ENCODE measurements around the gene RFPL3. TPM values are rescaled to one million over a fixed set of nuclear protein-coding genes. Genes with fewer than 3 reads are reported as not detected.
"Not testable (repeated sequence)": the region's sequence is repeated elsewhere in the genome, so short reads cannot be mapped to it uniquely, and the experiment has no call there.

RFPL3 gene
- under 1 TPM in 1 of 4 donors, not detected in 3; 0.21 TPM for polyA plus RNA-seq (ENCODE audit: insufficient read length in 4 of 4)

DNA sequence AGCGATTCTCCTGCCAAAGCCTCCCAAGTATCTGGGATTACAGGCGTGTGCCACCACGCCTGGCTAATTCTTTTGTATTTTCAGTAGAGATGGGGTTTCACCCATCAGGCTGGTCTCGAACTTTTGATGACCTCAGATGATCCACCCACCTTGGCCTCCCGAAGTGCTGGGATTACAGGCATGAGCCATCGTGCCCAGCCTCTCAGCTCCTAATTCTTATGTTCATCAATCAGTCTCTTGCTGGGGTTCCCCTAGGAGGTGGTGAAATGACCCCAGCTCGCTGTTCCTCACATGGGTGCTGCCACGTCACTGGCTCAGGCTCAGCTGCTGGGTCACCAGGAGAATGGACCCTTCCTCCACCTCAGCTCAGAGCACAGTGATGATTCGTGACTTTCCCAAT, at the start of gene RFPL3:
Gene RFPL3 (plus strand): TSS at position 301 of the 400 bp plus-strand sequence. CDS start 205 bp downstream, outside the sequence.
- DNase-seq (ENCODE audit: low read depth in 4 of 4, low spot score in 3 of 4) = not testable (repeated sequence)

DNA sequence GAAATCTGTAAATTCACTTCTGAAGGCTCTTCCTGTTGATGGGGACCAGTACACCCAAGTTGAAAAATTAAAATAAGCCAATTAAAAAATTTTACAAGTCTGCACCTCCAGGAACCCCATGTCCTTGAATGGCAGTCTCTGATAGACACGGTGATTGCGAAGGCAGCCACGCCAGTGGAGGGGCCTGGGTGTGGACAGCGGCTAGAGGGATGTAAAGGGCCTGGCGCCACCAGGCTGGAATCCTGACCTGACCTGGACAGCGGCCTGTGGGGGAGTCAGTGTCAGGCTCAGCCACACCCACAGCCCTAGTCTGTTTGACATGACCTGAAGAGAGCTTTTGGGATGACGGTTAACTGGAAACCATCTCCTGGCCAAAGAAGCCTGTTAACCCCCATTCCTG, 49.5 kb upstream of the RFPL3 start:
- DNase-seq (ENCODE audit: low read depth in 4 of 4, low spot score in 3 of 4) = no peak

DNA sequence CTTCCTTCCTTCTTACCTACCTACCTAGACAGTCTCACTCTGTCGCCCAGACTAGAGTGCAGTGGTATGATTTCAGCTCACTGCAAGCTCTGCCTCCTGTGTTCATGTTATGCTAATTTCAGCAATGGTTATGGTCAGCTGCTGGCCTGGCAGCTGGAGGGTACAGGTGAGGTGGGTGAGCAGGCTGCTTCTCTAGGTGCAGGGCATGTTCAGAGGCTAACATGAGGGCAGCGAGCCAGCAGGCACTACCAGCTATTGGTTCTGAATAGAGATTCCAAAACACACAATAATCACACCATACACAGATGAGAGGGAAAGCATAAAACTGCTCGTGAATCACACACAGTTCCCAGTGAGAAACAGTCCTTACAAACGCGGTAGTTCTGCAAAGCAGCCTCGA, 48.7 kb upstream of the RFPL3 start:
- no peak for DNase-seq (ENCODE audit: low read depth in 4 of 4, low spot score in 3 of 4)

DNA sequence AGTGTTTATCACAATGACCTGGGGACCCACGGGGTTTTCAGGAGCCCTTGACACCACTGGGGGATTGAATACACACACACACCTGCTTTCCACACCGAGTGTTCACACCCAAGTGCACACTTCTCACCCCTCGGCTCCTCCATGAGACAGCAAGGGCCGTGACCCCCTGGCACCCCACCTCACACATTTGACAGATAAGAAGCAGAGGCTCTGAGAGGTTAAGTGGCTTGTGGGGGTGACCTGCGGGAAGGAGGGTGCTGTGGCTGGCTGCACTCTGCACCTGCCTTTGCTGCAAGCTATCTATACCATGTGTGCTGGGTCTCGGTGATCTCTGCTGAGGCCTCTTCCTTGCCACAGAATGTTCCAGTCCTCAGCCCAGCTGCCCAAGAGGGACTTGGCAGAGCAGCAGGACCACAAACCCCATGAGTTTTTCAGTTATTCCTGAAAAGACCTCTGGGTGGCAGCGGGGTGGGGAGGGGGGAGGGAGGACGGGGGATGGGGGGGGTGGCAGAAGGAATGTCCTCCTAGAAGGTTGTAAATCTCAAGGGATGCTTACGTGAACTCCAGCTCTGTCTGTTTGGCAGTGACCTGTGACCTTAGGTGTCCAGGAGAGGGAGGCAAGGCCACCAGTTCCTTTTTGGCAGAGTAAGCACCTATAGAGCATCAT, 47.9 kb upstream of the RFPL3 start:
- no peak for DNase-seq (ENCODE audit: low read depth in 4 of 4, low spot score in 3 of 4)

DNA sequence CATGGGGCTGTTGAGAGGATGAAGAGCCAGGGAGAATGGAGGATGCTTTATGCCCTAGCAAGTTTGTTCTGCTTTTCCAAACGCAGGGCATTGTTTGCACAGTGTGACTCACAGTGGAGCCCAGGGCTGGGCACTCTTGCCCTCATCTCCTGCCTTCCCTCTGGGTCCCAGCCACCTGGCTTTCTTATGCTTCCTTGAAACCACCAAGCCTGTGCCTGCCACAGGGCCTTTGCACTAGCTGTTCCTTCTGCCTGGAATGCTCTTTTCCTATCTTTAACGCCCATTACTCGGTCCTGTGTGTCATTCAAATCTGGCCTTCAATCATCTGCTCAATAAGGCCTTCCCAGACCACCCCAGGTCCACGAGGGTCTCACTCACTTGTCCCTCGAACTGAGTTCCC, 46.9 kb upstream of the RFPL3 start:
- no peak for DNase-seq (ENCODE audit: low read depth in 4 of 4, low spot score in 3 of 4)

DNA sequence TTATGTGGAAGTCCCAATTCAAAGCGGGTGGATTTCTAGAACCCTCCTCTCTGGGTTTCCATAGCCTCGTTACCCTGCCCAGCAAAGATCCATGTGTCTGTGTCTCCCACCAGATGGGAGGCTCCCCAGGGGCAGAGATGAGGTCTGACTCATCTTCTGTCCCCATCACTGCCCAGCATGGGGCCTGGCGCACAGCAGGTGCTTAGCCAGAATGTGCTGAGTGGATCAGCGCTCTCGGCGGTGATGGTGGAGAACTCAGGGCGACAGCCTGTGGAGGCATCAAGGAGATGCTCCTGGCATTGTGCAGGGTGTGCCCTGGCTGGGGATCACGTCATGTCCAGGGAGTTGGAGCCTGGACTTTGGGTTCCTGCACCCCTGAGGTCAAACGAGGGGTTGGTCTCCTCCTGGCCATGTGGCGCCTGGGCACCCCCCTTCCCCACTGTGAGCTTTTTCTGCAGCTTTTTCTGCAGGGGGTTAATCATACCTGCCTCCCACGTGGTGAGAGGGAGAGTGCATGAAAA, 46.1 kb upstream of the RFPL3 start:
- no peak for DNase-seq (ENCODE audit: low read depth in 4 of 4, low spot score in 3 of 4)

DNA sequence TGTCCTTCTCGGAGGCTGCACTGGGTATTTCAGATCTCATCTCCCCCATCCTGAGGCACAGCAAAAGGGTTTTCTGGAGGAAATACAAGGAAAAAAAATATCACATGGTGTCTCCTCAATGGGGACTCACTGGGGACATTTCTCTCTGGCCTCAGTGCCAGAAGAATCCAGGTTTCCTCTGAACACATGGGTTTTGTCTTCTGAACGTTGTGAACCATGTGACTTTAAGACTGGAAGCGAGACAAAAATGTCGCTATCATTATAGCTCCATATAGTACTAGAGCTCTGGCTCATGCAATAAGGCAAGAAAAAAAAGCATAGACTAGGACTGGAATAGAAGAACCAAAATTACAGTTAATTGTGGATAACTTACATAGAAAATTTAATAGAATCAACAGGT, 44.9 kb upstream of the RFPL3 start:
- no peak for DNase-seq (ENCODE audit: low read depth in 4 of 4, low spot score in 3 of 4)

DNA sequence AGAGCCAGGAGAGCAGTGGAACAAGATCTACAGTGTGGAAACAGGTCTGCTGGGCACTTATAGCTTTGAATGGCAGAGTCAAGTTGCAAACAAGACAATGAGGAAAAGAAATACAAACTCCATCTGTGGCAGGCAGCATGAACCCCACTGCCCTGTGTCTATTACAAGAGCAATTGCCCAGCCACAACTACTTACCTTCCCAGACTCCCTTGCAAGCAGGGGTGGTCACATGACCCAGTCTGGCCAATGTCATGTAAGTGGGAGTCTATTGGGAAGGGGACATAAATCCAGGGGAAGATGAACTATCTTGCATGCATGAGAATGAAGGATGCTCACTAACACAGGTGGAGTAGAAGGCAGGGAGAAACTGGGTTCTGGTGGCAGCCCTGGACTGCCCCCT, 44.1 kb upstream of the RFPL3 start:
- no peak for DNase-seq (ENCODE audit: low read depth in 4 of 4, low spot score in 3 of 4)

DNA sequence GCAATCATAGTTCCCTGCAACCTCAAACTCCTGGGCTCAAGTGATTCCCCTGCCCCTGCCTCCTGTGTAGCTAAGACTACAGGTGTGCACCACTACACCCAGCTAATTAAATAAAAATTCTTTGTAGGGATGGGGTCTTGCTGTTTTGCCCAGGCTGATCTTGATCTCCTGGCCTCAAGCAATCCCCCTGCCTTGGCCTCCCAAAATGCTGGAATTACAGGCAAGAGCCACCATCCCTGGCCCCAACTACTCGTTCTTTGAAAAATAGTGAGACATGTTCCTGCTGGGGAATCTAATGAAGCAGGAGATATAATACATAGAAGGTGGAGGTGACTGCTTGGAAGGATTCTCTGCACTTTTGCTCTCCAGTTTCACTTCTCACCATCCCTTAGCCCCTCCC, 40.1 kb upstream of the RFPL3 start:
- no peak for DNase-seq (ENCODE audit: low read depth in 4 of 4, low spot score in 3 of 4)

DNA sequence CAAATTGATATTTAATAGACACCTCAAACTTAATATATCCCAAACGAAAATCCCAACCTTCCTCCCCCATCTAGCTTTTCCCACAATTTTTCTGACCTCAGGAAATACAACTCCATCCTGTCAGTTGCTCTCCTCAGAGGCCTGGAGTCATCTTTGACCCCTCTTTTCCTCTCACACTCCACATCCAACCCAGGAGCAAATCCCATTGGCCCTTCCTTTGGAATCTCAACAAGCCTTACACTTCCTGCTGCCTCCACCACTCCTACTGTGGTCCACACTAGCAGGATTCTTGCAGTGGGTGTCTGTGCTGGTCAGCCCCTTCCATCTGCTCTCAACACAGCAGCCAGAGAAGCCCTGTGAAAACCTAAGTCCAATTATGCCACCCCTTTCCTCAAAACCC, 39.3 kb upstream of the RFPL3 start:
- DNase-seq (ENCODE audit: low read depth in 4 of 4, low spot score in 3 of 4) = no peak

DNA sequence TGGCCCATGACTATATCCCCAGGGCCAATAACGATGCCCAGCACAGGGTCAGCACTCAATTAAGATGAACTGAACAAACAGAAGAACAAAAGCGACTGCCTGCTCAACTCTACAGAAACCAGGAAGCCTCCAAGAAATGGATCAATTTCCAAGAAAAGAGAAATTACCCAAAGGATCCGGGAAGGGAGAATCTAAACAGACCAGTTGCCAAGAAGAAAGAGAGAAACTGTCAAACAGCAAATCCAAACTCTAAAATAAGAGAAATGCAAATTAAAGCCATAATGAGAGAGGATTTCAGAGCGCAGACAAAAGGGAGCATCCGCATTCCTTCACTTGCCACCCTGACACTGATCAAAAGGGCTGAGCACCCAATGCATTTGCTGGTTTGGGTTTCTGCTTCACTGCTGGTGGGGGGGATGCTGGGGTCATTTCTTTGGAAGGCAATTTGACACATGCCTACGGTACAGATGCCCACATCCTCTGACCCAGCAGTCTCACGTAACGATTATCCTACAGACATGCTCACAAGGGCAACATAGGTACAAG, 37.7 kb upstream of the RFPL3 start:
- no peak for DNase-seq (ENCODE audit: low read depth in 4 of 4, low spot score in 3 of 4)

DNA sequence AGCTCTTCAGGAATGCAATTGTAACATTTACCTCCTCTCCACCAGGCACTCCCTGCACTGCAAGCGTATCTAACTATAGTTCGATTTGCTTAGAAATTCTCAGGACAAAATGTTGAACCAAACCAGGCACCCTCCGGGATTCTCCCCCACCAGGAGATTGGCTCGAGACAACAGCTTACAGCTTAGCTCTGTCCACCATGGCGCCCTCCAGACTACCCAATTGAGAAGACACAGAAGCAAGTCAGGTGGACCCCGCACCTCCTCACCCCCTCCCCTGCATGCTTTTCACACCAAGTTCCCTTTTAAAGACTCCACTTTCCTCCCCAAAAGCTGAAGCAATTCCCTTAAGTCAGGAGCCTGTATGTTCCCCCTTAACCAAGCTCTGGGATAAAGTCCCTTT, 34.7 kb upstream of the RFPL3 start:
- DNase-seq (ENCODE audit: low read depth in 4 of 4, low spot score in 3 of 4) = no peak

DNA sequence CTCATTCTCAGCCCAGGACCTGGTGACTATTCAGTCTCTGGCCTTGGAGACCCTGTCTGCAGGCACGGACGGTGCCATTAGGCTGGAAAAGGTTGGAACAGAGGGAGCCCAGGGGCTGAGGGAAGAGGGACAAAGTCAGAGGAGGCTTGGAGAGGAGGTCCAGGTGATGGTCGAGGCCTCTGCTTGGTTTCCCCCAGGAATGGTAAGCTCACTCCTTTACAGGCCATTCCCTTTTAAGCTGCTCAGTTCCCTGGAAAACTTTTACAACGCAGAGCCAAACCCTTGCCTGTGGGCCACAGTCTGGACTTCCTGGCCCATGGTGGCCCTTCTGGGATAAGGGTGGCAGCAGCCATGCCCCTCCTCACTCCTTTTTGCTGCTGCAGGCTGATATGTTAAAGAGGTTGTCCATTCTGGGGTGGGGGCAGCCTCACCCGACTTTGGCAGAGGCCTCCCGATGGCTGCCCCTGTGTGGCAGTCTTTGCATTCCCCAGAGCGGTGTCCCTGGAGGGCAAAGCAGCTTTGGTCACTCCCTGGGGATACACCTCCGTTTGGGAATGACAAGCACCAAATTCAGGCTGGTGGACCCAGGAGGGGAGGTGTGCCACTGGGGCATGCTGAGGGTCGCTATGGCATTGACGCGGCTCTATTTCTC, 34.0 kb upstream of the RFPL3 start:
- DNase-seq (ENCODE audit: low read depth in 4 of 4, low spot score in 3 of 4) = no peak

DNA sequence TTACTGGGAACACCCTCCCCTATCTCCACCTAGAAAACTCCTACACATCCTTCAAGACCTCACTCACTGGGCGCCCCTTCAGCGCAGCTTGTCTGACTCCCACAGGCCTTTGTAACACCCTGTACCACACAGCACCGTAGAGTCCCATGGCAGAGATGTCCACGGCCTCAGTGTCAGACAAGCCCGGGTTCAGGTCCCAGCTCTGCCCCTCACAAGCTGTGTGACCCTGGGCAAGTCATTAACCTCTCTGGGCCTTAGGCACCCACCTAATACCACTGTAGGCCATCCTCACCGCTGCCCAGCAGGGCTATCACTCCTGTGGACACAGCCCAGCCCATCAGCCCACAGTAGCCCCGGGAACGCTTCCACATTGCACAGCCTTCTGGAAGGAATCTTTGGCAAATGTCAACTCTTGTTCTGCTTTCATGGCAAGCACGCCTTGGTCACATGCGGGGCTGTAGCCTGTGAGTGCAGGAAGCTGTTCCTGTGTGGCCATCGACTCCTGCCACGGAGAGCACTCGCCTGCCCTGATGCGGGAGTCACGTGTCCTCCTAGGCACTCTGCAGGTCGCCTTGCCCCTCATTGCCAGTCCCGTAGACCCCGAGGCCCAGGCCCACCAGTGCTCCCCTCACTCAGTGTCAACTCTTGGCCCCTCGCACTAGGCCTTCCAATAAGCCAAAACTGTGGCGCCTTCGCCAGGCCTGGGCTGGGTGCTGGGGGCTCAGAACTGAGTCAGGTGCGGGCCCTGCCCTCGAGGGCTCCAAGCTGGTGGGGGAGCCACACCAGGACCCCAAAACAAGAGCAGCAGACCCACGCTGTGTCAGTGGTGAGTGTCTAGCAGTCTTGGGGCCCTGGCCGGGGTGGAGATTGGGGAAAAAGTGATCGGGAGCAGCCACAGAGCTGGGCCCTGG, 32.9 kb upstream of the RFPL3 start:
- no peak for DNase-seq (ENCODE audit: low read depth in 4 of 4, low spot score in 3 of 4)

DNA sequence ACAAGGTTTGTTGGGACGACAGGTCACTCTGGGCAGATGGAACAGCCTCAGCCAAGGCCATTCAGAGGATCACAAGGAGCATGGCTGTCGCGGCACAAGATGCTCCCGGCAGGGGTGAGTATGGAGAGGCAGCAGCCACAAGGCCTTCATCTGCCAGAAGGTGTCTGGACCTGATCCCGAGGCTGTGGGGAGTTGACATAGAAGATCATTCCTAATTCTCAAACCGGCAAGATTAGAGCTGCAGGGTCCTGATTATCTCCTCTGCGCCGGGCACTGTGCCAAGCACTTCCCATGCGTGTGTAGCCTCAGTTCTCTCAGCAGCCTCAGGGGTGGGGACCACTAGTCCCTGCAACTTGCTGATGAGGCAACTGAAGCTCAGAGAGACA, 32.3 kb upstream of the RFPL3 start:
- DNase-seq (ENCODE audit: low read depth in 4 of 4, low spot score in 3 of 4) = no peak

DNA sequence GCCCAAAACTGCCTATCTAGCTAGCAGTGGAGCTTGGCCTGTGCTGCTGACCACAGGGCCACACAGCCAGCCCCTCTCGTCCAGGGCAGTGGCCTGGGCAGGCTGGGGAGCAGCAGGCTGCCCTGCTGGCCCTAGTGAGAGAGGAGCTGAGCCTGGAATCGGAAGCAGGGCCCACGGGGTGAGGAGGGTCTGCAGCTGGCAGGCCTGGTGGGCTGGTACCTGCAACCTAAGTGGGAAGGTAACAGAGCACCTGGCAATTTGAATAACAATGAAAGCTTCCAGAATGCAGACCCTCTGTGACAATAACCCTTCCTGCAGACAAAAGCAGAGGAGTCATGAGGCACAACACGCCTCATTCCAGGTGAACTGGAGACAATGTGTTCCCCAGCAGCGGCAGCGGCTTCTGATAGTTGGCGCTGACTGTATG, 31.8 kb upstream of the RFPL3 start:
- DNase-seq (ENCODE audit: low read depth in 4 of 4, low spot score in 3 of 4) = no peak

DNA sequence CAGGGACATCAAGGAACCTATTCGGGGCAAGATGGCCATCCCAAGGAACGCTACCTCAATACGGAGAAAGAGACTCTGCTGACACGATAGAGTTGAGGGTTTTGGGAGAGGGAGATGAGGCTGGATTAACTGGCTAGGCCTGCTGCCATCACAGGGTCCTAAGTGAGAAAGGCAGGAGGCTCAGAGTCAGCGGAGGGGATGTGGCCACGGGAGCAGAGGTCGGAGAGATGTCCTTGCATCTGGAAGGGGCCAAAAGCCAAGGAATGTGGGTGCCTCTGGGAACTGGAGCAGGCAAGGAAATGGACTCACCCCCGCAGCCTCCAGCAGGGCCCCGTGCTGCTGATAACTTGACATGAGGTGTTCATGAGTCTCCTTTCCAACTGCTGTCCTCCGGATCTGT, 31.0 kb upstream of the RFPL3 start:
- DNase-seq (ENCODE audit: low read depth in 4 of 4, low spot score in 3 of 4) = no peak

DNA sequence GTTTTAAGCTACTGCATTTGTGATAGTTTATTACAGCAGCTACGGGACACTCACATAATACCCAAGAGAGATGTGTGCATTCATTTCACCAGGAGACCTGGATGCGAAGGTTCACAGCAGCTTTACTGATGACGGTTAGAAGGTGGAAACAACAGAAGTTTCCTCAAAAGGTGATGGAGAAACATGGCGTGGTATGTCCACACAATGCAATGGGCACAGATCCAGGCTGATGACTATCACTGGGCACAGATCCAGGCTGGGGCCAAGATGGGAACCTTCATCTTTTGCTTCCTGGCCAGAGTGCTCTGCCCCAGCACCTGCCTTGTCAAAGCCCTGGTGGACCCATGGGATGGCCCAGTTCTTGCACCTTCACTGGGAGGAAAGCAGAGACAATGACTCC, 30.6 kb upstream of the RFPL3 start:
- no peak for DNase-seq (ENCODE audit: low read depth in 4 of 4, low spot score in 3 of 4)

DNA sequence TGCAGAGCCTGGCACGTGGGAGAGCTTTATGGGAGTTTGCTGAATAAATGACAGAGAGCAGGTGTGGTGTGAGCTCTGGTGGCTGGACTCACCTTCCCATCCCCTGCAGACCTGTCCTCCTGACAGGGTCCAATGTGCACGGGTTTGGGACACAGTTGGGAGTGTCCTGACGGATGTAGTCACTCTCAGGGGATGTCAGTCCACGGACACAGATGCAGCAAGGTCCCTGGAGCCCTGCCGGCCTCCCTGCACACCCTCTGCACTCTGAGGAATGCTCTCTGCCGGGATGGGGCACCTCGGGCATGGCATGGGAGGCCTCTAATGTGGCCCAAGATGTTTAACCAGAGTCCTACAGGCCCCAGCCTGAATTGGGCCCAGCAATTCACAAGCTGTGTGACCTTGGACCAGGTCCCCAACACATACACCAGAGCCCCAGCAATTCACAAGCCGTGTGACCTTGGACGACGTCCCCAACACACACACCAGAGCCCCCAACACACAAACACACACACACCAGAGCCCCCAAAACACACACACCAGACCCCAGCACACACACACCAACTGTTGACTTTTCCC, 30.0 kb upstream of the RFPL3 start:
- DNase-seq (ENCODE audit: low read depth in 4 of 4, low spot score in 3 of 4) = no peak

DNA sequence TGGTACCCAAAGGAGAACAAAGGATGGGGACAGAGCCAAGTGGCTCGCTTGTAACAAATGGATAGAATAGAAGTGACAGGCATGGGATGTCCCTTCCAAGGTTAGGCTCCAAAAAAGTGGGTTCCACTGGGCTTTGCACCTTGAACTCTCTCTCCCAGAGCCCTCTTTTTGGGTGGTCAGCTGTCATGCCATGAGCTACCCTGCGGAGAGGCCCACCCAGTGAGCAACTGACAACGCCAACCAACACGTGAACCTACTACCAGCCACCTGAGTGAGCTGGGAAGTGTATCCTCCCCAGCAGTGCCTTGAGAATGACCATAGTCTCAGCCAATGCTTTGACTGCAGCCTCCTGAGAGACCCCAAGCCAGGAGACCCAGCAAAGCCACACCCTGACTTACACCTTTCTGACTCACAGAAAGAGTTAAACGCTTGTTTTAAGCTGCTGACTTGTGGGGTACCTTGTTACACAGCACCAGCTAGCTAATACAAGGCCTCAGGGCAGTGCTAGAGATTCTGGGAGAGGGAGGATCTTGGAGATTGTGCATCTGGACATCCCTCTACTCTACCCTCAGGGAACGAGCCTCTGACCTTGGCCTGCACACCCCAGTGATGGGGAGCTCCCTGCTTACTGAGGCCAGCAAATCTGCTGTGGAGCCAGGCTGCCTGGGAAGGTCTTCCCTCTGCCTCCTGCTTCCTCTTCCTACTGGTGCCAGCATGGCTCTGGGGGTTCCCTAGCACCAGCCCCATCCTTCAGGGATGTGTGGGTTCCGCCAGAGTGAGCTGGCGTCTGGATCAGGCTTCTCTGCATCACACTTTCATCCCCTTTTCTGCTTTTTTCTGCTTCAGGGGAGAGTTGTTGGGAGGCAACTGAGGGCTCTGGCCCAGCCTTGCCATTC, 29.1 kb upstream of the RFPL3 start:
- DNase-seq (ENCODE audit: low read depth in 4 of 4, low spot score in 3 of 4) = no peak

All from right renal pelvis (tissue), 4 donors.